ENCODE data around the gene RAB15. TPM values are rescaled to one million over a fixed set of nuclear protein-coding genes. Genes with fewer than 3 reads are reported as not detected.

Gene RAB15
- total RNA-seq, 1 experiment from 2014 or later, result 0.28 TPM

DNA sequence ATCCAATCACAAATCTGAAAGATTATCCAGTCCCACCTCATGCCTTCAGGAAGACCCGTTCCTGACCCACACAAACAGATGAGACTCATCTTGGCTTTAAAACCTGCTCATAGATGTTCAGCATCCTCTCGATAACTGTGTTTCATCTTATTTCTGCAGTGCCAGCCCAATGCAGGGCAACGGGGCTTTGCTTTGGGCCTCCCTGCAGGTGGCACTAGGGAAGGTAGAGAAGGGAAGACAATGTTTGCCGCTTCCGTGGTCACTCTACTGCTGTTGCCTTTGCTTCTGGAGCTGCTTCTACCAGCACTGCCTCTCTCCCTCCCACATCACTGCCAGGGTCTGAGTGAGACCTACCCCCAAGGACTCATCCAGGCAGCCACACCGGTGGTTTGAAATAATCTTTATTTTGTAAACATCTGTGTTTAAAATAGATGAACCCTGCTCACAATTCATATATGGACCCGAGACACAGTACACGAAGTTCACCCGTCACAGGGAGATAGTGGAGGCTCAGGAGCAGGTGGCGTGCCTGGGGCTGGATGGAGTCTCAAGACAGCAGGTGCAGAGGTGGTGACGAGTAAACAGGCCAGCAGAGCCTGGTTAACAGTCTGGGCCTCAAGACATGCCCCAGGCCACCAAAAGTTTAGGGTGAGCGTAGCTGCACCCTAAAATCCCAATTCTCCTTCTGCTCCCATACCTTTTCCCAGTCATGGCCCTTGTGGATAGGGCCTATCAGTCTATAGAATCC lies 26.5 kb downstream of the RAB15 start:
- intact Hi-C loops (cut with micrococcal nuclease), result no loop called here
- H3K27ac Mint-ChIP-seq (ENCODE audit: low read depth, unreplicated experiment), result no peak overlapping the region
- no peaks in the 10 kb centered on the region for H3K27me3 Mint-ChIP-seq (ENCODE audit: insufficient read depth, unreplicated experiment)
- no peak overlapping the region for H3K4me3 Mint-ChIP-seq (ENCODE audit: unreplicated experiment)
- no TSS peak for BruUV-seq (replicated peaks)
- DNase-seq (ENCODE audit: unreplicated experiment), result no peak
- POLR2A ChIA-PET, result no interaction called here
- no peaks in the 10 kb centered on the region for H3K4me1 Mint-ChIP-seq (ENCODE audit: insufficient read depth, unreplicated experiment)
- H3K9me3 Mint-ChIP-seq (ENCODE audit: unreplicated experiment), result no peaks in the 10 kb centered on the region
- TF ChIP-seq, protein P1, sequence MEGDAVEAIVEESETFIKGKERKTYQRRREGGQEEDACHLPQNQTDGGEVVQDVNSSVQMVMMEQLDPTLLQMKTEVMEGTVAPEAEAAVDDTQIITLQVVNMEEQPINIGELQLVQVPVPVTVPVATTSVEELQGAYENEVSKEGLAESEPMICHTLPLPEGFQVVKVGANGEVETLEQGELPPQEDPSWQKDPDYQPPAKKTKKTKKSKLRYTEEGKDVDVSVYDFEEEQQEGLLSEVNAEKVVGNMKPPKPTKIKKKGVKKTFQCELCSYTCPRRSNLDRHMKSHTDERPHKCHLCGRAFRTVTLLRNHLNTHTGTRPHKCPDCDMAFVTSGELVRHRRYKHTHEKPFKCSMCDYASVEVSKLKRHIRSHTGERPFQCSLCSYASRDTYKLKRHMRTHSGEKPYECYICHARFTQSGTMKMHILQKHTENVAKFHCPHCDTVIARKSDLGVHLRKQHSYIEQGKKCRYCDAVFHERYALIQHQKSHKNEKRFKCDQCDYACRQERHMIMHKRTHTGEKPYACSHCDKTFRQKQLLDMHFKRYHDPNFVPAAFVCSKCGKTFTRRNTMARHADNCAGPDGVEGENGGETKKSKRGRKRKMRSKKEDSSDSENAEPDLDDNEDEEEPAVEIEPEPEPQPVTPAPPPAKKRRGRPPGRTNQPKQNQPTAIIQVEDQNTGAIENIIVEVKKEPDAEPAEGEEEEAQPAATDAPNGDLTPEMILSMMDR (IDR thresholded peaks at IDR 0.05; ENCODE audit: unreplicated experiment), result no peak
- H3K36me3 Mint-ChIP-seq (ENCODE audit: insufficient read depth, unreplicated experiment), result peaks cover 33% of the 10 kb centered on the region
- CTCF ChIA-PET, result no interaction called here

DNA sequence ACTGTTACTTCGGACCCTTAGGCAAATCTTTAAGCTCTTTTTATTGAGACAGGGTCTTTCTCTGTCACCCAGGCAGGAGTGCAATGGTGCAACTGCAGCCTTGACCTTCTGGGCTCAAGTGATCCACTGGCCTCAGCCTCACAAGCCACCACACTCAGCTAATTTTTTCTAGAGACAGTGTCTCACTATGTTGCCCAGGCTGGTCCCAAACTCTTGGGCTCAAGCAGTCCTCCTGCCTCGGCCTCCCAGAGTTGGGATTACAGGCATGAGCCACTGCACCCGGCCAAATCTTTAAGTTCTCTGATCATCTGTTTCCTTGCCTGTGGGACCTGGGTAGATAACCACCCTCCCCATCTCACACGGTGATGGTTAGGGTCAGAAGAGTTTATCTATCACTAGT lies 27.3 kb downstream of the RAB15 start:
- intact Hi-C loops (cut with micrococcal nuclease), result no loop called here
- no peak for DNase-seq (ENCODE audit: unreplicated experiment)
- TF ChIP-seq, protein P1 (IDR thresholded peaks at IDR 0.05; ENCODE audit: unreplicated experiment), result no peak
- Mint-ChIP-seq H3K4me3 (ENCODE audit: unreplicated experiment) (no peak overlapping the region), H3K9me3 (ENCODE audit: unreplicated experiment) (no peaks in the 10 kb centered on the region), H3K27me3 (ENCODE audit: insufficient read depth, unreplicated experiment) (no peaks in the 10 kb centered on the region), H3K36me3 (ENCODE audit: insufficient read depth, unreplicated experiment) (peaks cover 36% of the 10 kb centered on the region), H3K4me1 (ENCODE audit: insufficient read depth, unreplicated experiment) (no peaks in the 10 kb centered on the region), H3K27ac (ENCODE audit: low read depth, unreplicated experiment) (no peak overlapping the region)
- ChIA-PET POLR2A (no interaction called here), CTCF (interaction anchor here (0.6 kb wide), 1 partner anchor 11 kb away, joined by 4 read pairs; no protein-coding TSS in a partner anchor)
- no TSS peak for BruUV-seq (replicated peaks)

DNA sequence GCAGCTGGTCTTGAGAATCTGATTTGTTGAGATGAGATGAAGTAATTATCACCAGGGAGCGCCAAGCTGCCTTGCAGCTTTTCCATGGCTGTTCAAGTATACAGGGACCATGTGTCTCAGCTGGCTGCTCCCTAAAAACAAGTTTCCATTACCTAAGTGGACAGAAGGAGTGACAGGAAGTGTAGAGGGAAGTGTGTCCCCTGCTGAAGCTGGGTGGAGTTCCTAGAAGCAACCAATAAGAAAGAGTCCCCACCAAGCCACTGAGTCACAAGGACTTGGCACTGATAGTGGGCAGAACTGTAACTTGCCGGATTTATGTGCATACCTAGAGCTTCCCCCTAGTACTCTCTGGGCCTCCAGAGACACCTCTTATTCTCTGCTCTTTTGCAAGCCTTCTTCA lies 28.1 kb downstream of the RAB15 start:
- Mint-ChIP-seq H3K27ac (ENCODE audit: low read depth, unreplicated experiment) (no peak overlapping the region), H3K4me1 (ENCODE audit: insufficient read depth, unreplicated experiment) (no peaks in the 10 kb centered on the region), H3K36me3 (ENCODE audit: insufficient read depth, unreplicated experiment) (peaks cover 36% of the 10 kb centered on the region), H3K27me3 (ENCODE audit: insufficient read depth, unreplicated experiment) (no peaks in the 10 kb centered on the region), H3K4me3 (ENCODE audit: unreplicated experiment) (no peak overlapping the region), H3K9me3 (ENCODE audit: unreplicated experiment) (no peaks in the 10 kb centered on the region)
- TF ChIP-seq, protein P1 (IDR thresholded peaks at IDR 0.05; ENCODE audit: unreplicated experiment), result no peak
- no TSS peak for BruUV-seq (replicated peaks)
- ChIA-PET CTCF (interaction anchor here (0.5 to 0.6 kb wide), 2 partner anchors 146 to 555 kb away, joined by 3 read pairs; no protein-coding TSS in a partner anchor), POLR2A (interaction anchor here (1.3 kb wide), 1 partner anchor 10 kb away, joined by 3 read pairs; no protein-coding TSS in a partner anchor)
- intact Hi-C loops (cut with micrococcal nuclease), result no loop called here
- no peak for DNase-seq (ENCODE audit: unreplicated experiment)

DNA sequence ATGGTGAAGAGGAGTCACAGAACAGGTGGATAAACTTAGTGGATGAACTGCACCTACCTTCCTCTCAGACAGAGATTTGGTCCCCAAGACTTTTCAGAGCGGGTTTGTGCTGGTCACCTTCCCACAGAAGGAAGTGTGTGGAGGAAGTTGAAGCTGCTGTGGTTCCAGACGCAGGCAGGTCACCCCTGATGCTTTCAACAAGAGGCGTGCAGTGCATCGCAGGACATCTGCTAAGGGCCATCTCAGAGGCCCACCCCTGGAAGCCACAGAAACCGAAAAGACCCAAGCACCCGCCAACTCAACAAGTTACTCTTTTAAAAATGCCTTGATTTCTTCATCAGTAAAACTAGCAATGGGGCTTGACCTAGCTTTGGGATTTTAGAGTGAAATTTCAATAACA lies 28.6 kb downstream of the RAB15 start:
- H3K27ac Mint-ChIP-seq (ENCODE audit: low read depth, unreplicated experiment), result no peak overlapping the region

More for the DNA sequence above, 28.6 kb downstream of the RAB15 start:
- DNase-seq (ENCODE audit: unreplicated experiment), result no peak
- no peak overlapping the region for H3K4me3 Mint-ChIP-seq (ENCODE audit: unreplicated experiment)
- CTCF ChIA-PET, result interaction anchor here (0.6 kb wide), 1 partner anchor 146 kb away, joined by 3 read pairs; no protein-coding TSS in a partner anchor
- intact Hi-C loops (cut with micrococcal nuclease), result no loop called here
- H3K27me3 Mint-ChIP-seq (ENCODE audit: insufficient read depth, unreplicated experiment), result no peaks in the 10 kb centered on the region
- POLR2A ChIA-PET, result interaction anchor here (1.3 kb wide), 1 partner anchor 10 kb away, joined by 3 read pairs; no protein-coding TSS in a partner anchor
- no TSS peak for BruUV-seq (replicated peaks)
- peaks cover 36% of the 10 kb centered on the region for H3K36me3 Mint-ChIP-seq (ENCODE audit: insufficient read depth, unreplicated experiment)
- TF ChIP-seq, protein P1 (IDR thresholded peaks at IDR 0.05; ENCODE audit: unreplicated experiment), result no peak
- no peaks in the 10 kb centered on the region for H3K9me3 Mint-ChIP-seq (ENCODE audit: unreplicated experiment)
- no peaks in the 10 kb centered on the region for H3K4me1 Mint-ChIP-seq (ENCODE audit: insufficient read depth, unreplicated experiment)

All from MCF 10A (cell line).